ENCODE data around the gene C2orf15. TPM values are rescaled to one million over a fixed set of nuclear protein-coding genes. Genes with fewer than 3 reads are reported as not detected.

Gene C2orf15
- polyA plus RNA-seq, 1 donor (not counting 4 experiments of a cell fraction or from before 2014, with no cell fraction given), result 0.31 TPM

- Histone ChIP-seq H3K9me1 (ENCODE audit: control insufficient read depth, extremely low read depth, insufficient read depth, low read length) (no peaks in the 10 kb centered on the region), H3K9me3 (ENCODE audit: control insufficient read depth, low read depth, low read length) (no peaks in the 10 kb centered on the region), H3K27me3 (ENCODE audit: control insufficient read depth, extremely low read depth, insufficient read depth, low read length) (no peaks in the 10 kb centered on the region), H3K36me3 (ENCODE audit: control insufficient read depth in 2 of 2, extremely low read depth in 1 of 2, insufficient read depth in 2 of 2, low read length in 2 of 2) (no peaks in the 10 kb centered on the region), H3K79me2 (ENCODE audit: control insufficient read depth, insufficient read depth, low read length) (no peaks in the 10 kb centered on the region), H3K4me2 (ENCODE audit: control insufficient read depth, extremely low read depth, insufficient read depth, low read depth, low read length) (peak overlapping the region; percentile 96), H3K9ac (ENCODE audit: control insufficient read depth, extremely low read depth, insufficient read depth, low read length) (peak overlapping the region; percentile 85), H3K4me1 (ENCODE audit: control insufficient read depth, extremely low read depth, insufficient read depth, low read length) (peaks cover 6% of the 10 kb centered on the region), H3K4me3 (ENCODE audit: control insufficient read depth in 2 of 3, extremely low read depth in 1 of 3, insufficient read depth in 2 of 3, low read depth in 1 of 3, low read length in 3 of 3) (peak overlapping the region; percentile 84 to 92 (median 86)), H2AFZ (ENCODE audit: control insufficient read depth, low read length) (peak overlapping the region; percentile 95), H4K20me1 (ENCODE audit: control insufficient read depth, extremely low read depth, insufficient read depth, low read length) (no peaks in the 10 kb centered on the region), H3K27ac (ENCODE audit: control insufficient read depth, insufficient read depth, low read length) (peak overlapping the region; percentile 84)
- dilution Hi-C loops (cut with MboI; ENCODE audit: extremely low pct_ligation_motif_present, low sequenced_read_pairs), result no loop called here
- DNase-seq (ENCODE audit: low read depth, low spot score) (no peak), FAIRE-seq (no peak)
- TF ChIP-seq CTCF (optimal IDR thresholded peaks at IDR 0.05 in 1 of 3, IDR thresholded peaks at IDR 0.05 in 1 of 3, conservative IDR thresholded peaks at IDR 0.05 in 1 of 3; ENCODE audit: extremely low read depth in 1 of 3, insufficient read depth in 2 of 3, low read length in 3 of 3) (no peak), EZH2 (IDR thresholded peaks at IDR 0.05; ENCODE audit: low read length) (no peak)
Observed at GRCh38 chr2:99140860-99141109, 722 bp upstream of the C2orf15 start.

- Histone ChIP-seq H3K79me2 (ENCODE audit: control insufficient read depth, insufficient read depth, low read length) (no peaks in the 10 kb centered on the region), H3K9ac (ENCODE audit: control insufficient read depth, extremely low read depth, insufficient read depth, low read length) (no peak overlapping the region), H3K36me3 (ENCODE audit: control insufficient read depth in 2 of 2, extremely low read depth in 1 of 2, insufficient read depth in 2 of 2, low read length in 2 of 2) (no peaks in the 10 kb centered on the region), H3K9me1 (ENCODE audit: control insufficient read depth, extremely low read depth, insufficient read depth, low read length) (no peaks in the 10 kb centered on the region), H4K20me1 (ENCODE audit: control insufficient read depth, extremely low read depth, insufficient read depth, low read length) (no peaks in the 10 kb centered on the region), H3K4me3 (ENCODE audit: control insufficient read depth in 2 of 3, extremely low read depth in 1 of 3, insufficient read depth in 2 of 3, low read depth in 1 of 3, low read length in 3 of 3) (no peak overlapping the region), H2AFZ (ENCODE audit: control insufficient read depth, low read length) (no peak overlapping the region), H3K27ac (ENCODE audit: control insufficient read depth, insufficient read depth, low read length) (no peak overlapping the region), H3K9me3 (ENCODE audit: control insufficient read depth, low read depth, low read length) (no peaks in the 10 kb centered on the region), H3K4me1 (ENCODE audit: control insufficient read depth, extremely low read depth, insufficient read depth, low read length) (peaks cover 10% of the 10 kb centered on the region), H3K27me3 (ENCODE audit: control insufficient read depth, extremely low read depth, insufficient read depth, low read length) (no peaks in the 10 kb centered on the region), H3K4me2 (ENCODE audit: control insufficient read depth, extremely low read depth, insufficient read depth, low read depth, low read length) (no peak overlapping the region)
- TF ChIP-seq EZH2 (IDR thresholded peaks at IDR 0.05; ENCODE audit: low read length), result no peak
- DNase-seq (ENCODE audit: low read depth, low spot score) (no peak), FAIRE-seq (no peak)
- dilution Hi-C loops (cut with MboI; ENCODE audit: extremely low pct_ligation_motif_present, low sequenced_read_pairs), result no loop called here
Observed at GRCh38 chr2:99150706-99151105, 9.2 kb downstream of the C2orf15 start.

- Histone ChIP-seq H3K27ac (ENCODE audit: control insufficient read depth, insufficient read depth, low read length) (no peak overlapping the region), H3K27me3 (ENCODE audit: control insufficient read depth, extremely low read depth, insufficient read depth, low read length) (no peaks in the 10 kb centered on the region), H3K4me2 (ENCODE audit: control insufficient read depth, extremely low read depth, insufficient read depth, low read depth, low read length) (no peak overlapping the region), H3K9me1 (ENCODE audit: control insufficient read depth, extremely low read depth, insufficient read depth, low read length) (no peaks in the 10 kb centered on the region), H3K36me3 (ENCODE audit: control insufficient read depth in 2 of 2, extremely low read depth in 1 of 2, insufficient read depth in 2 of 2, low read length in 2 of 2) (no peaks in the 10 kb centered on the region), H3K4me1 (ENCODE audit: control insufficient read depth, extremely low read depth, insufficient read depth, low read length) (peaks cover 15% of the 10 kb centered on the region), H2AFZ (ENCODE audit: control insufficient read depth, low read length) (no peak overlapping the region), H4K20me1 (ENCODE audit: control insufficient read depth, extremely low read depth, insufficient read depth, low read length) (no peaks in the 10 kb centered on the region), H3K79me2 (ENCODE audit: control insufficient read depth, insufficient read depth, low read length) (no peaks in the 10 kb centered on the region), H3K4me3 (ENCODE audit: control insufficient read depth in 2 of 3, extremely low read depth in 1 of 3, insufficient read depth in 2 of 3, low read depth in 1 of 3, low read length in 3 of 3) (no peak overlapping the region), H3K9ac (ENCODE audit: control insufficient read depth, extremely low read depth, insufficient read depth, low read length) (no peak overlapping the region), H3K9me3 (ENCODE audit: control insufficient read depth, low read depth, low read length) (no peaks in the 10 kb centered on the region)
- DNase-seq (ENCODE audit: low read depth, low spot score) (no peak), FAIRE-seq (no peak)
- dilution Hi-C loops (cut with MboI; ENCODE audit: extremely low pct_ligation_motif_present, low sequenced_read_pairs), result no loop called here
- TF ChIP-seq EZH2 (IDR thresholded peaks at IDR 0.05; ENCODE audit: low read length), result no peak
- TF ChIP-seq CTCF (optimal IDR thresholded peaks at IDR 0.05 in 1 of 3, IDR thresholded peaks at IDR 0.05 in 1 of 3, conservative IDR thresholded peaks at IDR 0.05 in 1 of 3; ENCODE audit: extremely low read depth in 1 of 3, insufficient read depth in 2 of 3, low read length in 3 of 3), result no peak
Observed at GRCh38 chr2:99152199-99152895, 10.8 kb downstream of the C2orf15 start.
